PFSK-1 (cell line): ENCODE results near the gene LCN10.

ENCODE experiments used
- SIN3A ChIP-seq: IDR thresholded peaks from 2 replicates; pipeline ENCODE4 v1.6.1; 2012; ENCODE audit warnings: mild to moderate bottlenecking, low read length, moderate library complexity, borderline replicate concordance; ENCODE audit not compliant: insufficient read depth
- TAF1 ChIP-seq: IDR thresholded peaks from 2 replicates; pipeline ENCODE4 v1.6.1; 2012; ENCODE audit warnings: low read length, control low read depth, borderline replicate concordance; ENCODE audit not compliant: insufficient read depth
- TF ChIP-seq, protein P1 (sequence below), 2 experiments: IDR thresholded peaks; 2 replicates each; pipeline versions ENCODE4 v1.6.1 to v1.8.0; 2011 to 2012; ENCODE audit warnings: low read depth in 2 of 2, low read length in 2 of 2, control low read depth in 1 of 2, inconsistent platforms in 1 of 2, mild to moderate bottlenecking in 1 of 2, moderate library complexity in 1 of 2; ENCODE audit not compliant: insufficient read depth in 1 of 2

- TF ChIP-seq, protein P1, sequence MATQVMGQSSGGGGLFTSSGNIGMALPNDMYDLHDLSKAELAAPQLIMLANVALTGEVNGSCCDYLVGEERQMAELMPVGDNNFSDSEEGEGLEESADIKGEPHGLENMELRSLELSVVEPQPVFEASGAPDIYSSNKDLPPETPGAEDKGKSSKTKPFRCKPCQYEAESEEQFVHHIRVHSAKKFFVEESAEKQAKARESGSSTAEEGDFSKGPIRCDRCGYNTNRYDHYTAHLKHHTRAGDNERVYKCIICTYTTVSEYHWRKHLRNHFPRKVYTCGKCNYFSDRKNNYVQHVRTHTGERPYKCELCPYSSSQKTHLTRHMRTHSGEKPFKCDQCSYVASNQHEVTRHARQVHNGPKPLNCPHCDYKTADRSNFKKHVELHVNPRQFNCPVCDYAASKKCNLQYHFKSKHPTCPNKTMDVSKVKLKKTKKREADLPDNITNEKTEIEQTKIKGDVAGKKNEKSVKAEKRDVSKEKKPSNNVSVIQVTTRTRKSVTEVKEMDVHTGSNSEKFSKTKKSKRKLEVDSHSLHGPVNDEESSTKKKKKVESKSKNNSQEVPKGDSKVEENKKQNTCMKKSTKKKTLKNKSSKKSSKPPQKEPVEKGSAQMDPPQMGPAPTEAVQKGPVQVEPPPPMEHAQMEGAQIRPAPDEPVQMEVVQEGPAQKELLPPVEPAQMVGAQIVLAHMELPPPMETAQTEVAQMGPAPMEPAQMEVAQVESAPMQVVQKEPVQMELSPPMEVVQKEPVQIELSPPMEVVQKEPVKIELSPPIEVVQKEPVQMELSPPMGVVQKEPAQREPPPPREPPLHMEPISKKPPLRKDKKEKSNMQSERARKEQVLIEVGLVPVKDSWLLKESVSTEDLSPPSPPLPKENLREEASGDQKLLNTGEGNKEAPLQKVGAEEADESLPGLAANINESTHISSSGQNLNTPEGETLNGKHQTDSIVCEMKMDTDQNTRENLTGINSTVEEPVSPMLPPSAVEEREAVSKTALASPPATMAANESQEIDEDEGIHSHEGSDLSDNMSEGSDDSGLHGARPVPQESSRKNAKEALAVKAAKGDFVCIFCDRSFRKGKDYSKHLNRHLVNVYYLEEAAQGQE (IDR thresholded peaks at IDR 0.05; ENCODE audit: insufficient read depth in 1 of 2, low read depth in 2 of 2, low read length in 2 of 2) = no peak
- TF ChIP-seq SIN3A (no peak), TAF1 (no peak)
Measured at GRCh38 chr9:136760424-136760823, 17.7 kb upstream of the LCN10 start.
